ENCODE data around the gene RAB27A. TPM values are rescaled to one million over a fixed set of nuclear protein-coding genes. Genes with fewer than 3 reads are reported as not detected.

RAB27A gene
- total and polyA plus RNA-seq, 2 donors from 2014 or later = 10.1 to 45.8 TPM

GRCh38 chr15:55221090-55222011 is 68.3 kb downstream of the RAB27A start:
- Histone ChIP-seq H3K36me3 (ENCODE audit: control insufficient read depth in 2 of 3, insufficient read depth in 3 of 3, low read length in 3 of 3) (peaks cover 0 to 4% (median 0%) of the 10 kb centered on the region in 3 donors), H3K27me3 (ENCODE audit: control insufficient read depth, insufficient read depth, low read length) (no peaks in the 10 kb centered on the region), H3K9ac (ENCODE audit: low read length in 3 of 3) (no peak overlapping the region), H3K9me3 (ENCODE audit: control insufficient read depth in 2 of 3, insufficient read depth in 1 of 3, low read length in 3 of 3) (no peaks in the 10 kb centered on the region), H3K4me1 (ENCODE audit: control insufficient read depth in 2 of 3, insufficient read depth in 2 of 3, low read depth in 1 of 3, low read length in 3 of 3) (no peaks in the 10 kb centered on the region), H3K4me3 (ENCODE audit: low read length in 3 of 3) (no peak overlapping the region), H3K27ac (ENCODE audit: low read depth in 2 of 2, low read length in 2 of 2) (no peak overlapping the region)
- intact Hi-C loops (cut with DNase I) = no loop called here
- DNase-seq (peak in 1 of 5 donors; percentile 13), FAIRE-seq (no peak)
- no peak for TF ChIP-seq CTCF (IDR thresholded peaks at IDR 0.05; ENCODE audit: borderline replicate concordance, extremely low read depth, insufficient read depth)

- Histone ChIP-seq H3K9me3 (ENCODE audit: control insufficient read depth in 2 of 3, insufficient read depth in 1 of 3, low read length in 3 of 3) (no peaks in the 10 kb centered on the region), H3K4me1 (ENCODE audit: control insufficient read depth in 2 of 3, insufficient read depth in 2 of 3, low read depth in 1 of 3, low read length in 3 of 3) (no peaks in the 10 kb centered on the region), H3K27me3 (ENCODE audit: control insufficient read depth, insufficient read depth, low read length) (no peaks in the 10 kb centered on the region), H3K27ac (ENCODE audit: low read depth in 2 of 2, low read length in 2 of 2) (no peak overlapping the region), H3K36me3 (ENCODE audit: control insufficient read depth in 2 of 3, insufficient read depth in 3 of 3, low read length in 3 of 3) (peaks cover 0 to 4% (median 0%) of the 10 kb centered on the region in 3 donors), H3K4me3 (ENCODE audit: low read length in 3 of 3) (no peak overlapping the region), H3K9ac (ENCODE audit: low read length in 3 of 3) (no peak overlapping the region)
- FAIRE-seq (no peak), DNase-seq (no peak)
- no peak for TF ChIP-seq CTCF (IDR thresholded peaks at IDR 0.05; ENCODE audit: borderline replicate concordance, extremely low read depth, insufficient read depth)
- intact Hi-C loops (cut with DNase I) = no loop called here
Measured at GRCh38 chr15:55220606-55221005, 69.0 kb downstream of the RAB27A start.

- intact Hi-C loops (cut with DNase I) = loop anchor here (5.0 kb wide), 1 partner anchor 219 kb away; no protein-coding TSS in a partner anchor
- Histone ChIP-seq H3K9me3 (ENCODE audit: control insufficient read depth in 2 of 3, insufficient read depth in 1 of 3, low read length in 3 of 3) (no peaks in the 10 kb centered on the region), H3K4me3 (ENCODE audit: low read length in 3 of 3) (no peak overlapping the region), H3K36me3 (ENCODE audit: control insufficient read depth in 2 of 3, insufficient read depth in 3 of 3, low read length in 3 of 3) (peaks cover 0 to 2% (median 0%) of the 10 kb centered on the region in 3 donors), H3K4me1 (ENCODE audit: control insufficient read depth in 2 of 3, insufficient read depth in 2 of 3, low read depth in 1 of 3, low read length in 3 of 3) (no peaks in the 10 kb centered on the region), H3K9ac (ENCODE audit: low read length in 3 of 3) (no peak overlapping the region), H3K27me3 (ENCODE audit: control insufficient read depth, insufficient read depth, low read length) (no peaks in the 10 kb centered on the region), H3K27ac (ENCODE audit: low read depth in 2 of 2, low read length in 2 of 2) (no peak overlapping the region)
- DNase-seq = no peak
- no peak for TF ChIP-seq CTCF (IDR thresholded peaks at IDR 0.05; ENCODE audit: borderline replicate concordance, extremely low read depth, insufficient read depth)
- no peak for FAIRE-seq
Measured at GRCh38 chr15:55218056-55218455, 71.6 kb downstream of the RAB27A start.
